Natural killer cell (primary cell): ENCODE measurements around the gene WIZ. TPM values are rescaled to one million over a fixed set of nuclear protein-coding genes. Genes with fewer than 3 reads are reported as not detected.
A peak's percentile ranks its signal among the peaks of the same experiment; 100 is the strongest.

Experiments
- ATAC-seq, 3 donors: fragments of 150-1000 bp in 2 of 3; fragments of 200-7000 bp in 1 of 3; cut with Tn5 transposase; 1 replicate in 1 of 3; 2 replicates in 2 of 3; pipeline ENCODE4 v1.10.0; 2021; ENCODE audit warnings: mild to moderate bottlenecking in 2 of 3, moderate library complexity in 2 of 3
- DNase-seq, 2 donors: peaks; one replicate each; pipeline versions ENCODE4 v3.0.0 to v3.0.0-alpha.2; 2013 to 2021; ENCODE audit warnings: mixed read lengths in 1 of 2
- H3K27ac ChIP-seq: one replicate; pipeline ENCODE4 v1.5.1; 2013; ENCODE audit warnings: mild to moderate bottlenecking, low read length
- H3K27me3 ChIP-seq: one replicate; pipeline ENCODE4 v1.6.1; 2013; ENCODE audit warnings: low read length; ENCODE audit not compliant: control insufficient read depth, insufficient read depth
- H3K36me3 ChIP-seq: one replicate; pipeline ENCODE4 v1.6.1; 2013; ENCODE audit warnings: low read length; ENCODE audit not compliant: control insufficient read depth, insufficient read depth
- H3K4me1 ChIP-seq: one replicate; pipeline ENCODE4 v1.6.1; 2013; ENCODE audit warnings: low read length; ENCODE audit not compliant: control insufficient read depth, insufficient read depth
- H3K4me3 ChIP-seq: one replicate; pipeline ENCODE4 v1.5.1; 2013; ENCODE audit warnings: low read length
- H3K9me3 ChIP-seq: one replicate; pipeline ENCODE4 v1.6.1; 2013; ENCODE audit warnings: low read length; ENCODE audit not compliant: control insufficient read depth, insufficient read depth
- H3K27ac Mint-ChIP-seq, 2 donors: one replicate each; pipeline ENCODE4 v1.8.0; 2022; ENCODE audit warnings: mild to moderate bottlenecking in 2 of 2, mixed read lengths in 2 of 2, moderate library complexity in 1 of 2
- H3K27me3 Mint-ChIP-seq, 2 donors: one replicate each; pipeline ENCODE4 v1.8.0; 2022; ENCODE audit warnings: low read depth in 2 of 2, mixed read lengths in 2 of 2
- H3K36me3 Mint-ChIP-seq: one replicate; pipeline ENCODE4 v1.8.0; 2022; ENCODE audit warnings: mixed read lengths
- H3K4me1 Mint-ChIP-seq, 2 donors: one replicate each; pipeline ENCODE4 v1.8.0; 2022; ENCODE audit warnings: mixed read lengths in 2 of 2
- H3K4me3 Mint-ChIP-seq: one replicate; pipeline ENCODE4 v1.8.0; 2022; ENCODE audit warnings: mild to moderate bottlenecking, moderate library complexity, mixed read lengths
- H3K9me3 Mint-ChIP-seq, 2 donors: one replicate each; pipeline ENCODE4 v1.8.0; 2022; ENCODE audit warnings: mixed read lengths in 2 of 2
- WGBS: methylation state at CpG from one replicate; pipeline ENCODE4 v1.1.7; 2013; ENCODE audit warnings: missing lambda C conversion rate; ENCODE audit not compliant: insufficient coverage; 5-methylcytosine and 5-hydroxymethylcytosine counted together
- intact Hi-C: fragments of 100-400 bp; cut with micrococcal nuclease; formaldehyde crosslinking; loops from one replicate; pipeline ENCODE4 v1.14.2; 2022
- total RNA-seq, 4 donors: library from RNA; stranded (reverse); fragments of 120-200 nt in 1 of 4; gene quantifications; one replicate each; pipeline versions ENCODE4 v1.2.3 to v1.2.4, GENCODE V29; 2013 to 2022
- TF ChIP-seq, protein P1 (sequence below): fragments of 200-600 bp; IDR thresholded peaks from one replicate; pipeline ENCODE4 v1.8.0; 2022; ENCODE audit warnings: antibody characterized with exemption

The WIZ gene
- total RNA-seq, 3 donors from 2014 or later (not counting 1 experiment from before 2014, with no cell fraction given): 24.3 to 29.3 (median 24.4) TPM

DNA sequence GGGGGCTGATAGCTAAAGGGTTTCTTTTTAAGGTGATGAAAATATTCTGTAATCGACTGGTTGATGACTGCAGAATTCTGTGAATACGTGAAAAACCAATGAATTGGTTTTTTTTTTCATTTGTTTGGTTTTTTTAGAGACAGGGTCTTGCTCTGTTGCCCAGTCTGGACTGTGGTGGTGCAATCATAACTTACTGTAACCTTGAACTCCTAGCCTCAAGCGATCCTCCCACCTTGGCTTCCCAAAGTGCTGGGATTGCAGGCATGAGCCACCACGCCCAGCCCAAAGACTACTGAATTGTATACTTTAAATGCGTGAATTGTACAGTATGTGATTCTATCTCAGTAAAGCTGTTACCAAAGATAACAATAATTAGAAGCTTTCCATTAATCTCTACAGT, 55.3 kb downstream of the WIZ start:
- ATAC-seq: no peak
- no peaks in the 10 kb centered on the region for H3K9me3 ChIP-seq
- WGBS: 91% methylated on average over 4 of the region's 5 CpGs
- H3K27ac ChIP-seq: no peak overlapping the region
- Mint-ChIP-seq H3K36me3 (peaks cover 15% of the 10 kb centered on the region), H3K27me3 (no peaks in the 10 kb centered on the region), H3K4me3 (no peak overlapping the region), H3K27ac (no peak overlapping the region), H3K9me3 (no peaks in the 10 kb centered on the region), H3K4me1 (peaks cover 14 to 27% of the 10 kb centered on the region in 2 donors)
- intact Hi-C loops: no loop called here
- no peaks in the 10 kb centered on the region for H3K4me1 ChIP-seq
- no peaks in the 10 kb centered on the region for H3K27me3 ChIP-seq
- TF ChIP-seq, protein P1, sequence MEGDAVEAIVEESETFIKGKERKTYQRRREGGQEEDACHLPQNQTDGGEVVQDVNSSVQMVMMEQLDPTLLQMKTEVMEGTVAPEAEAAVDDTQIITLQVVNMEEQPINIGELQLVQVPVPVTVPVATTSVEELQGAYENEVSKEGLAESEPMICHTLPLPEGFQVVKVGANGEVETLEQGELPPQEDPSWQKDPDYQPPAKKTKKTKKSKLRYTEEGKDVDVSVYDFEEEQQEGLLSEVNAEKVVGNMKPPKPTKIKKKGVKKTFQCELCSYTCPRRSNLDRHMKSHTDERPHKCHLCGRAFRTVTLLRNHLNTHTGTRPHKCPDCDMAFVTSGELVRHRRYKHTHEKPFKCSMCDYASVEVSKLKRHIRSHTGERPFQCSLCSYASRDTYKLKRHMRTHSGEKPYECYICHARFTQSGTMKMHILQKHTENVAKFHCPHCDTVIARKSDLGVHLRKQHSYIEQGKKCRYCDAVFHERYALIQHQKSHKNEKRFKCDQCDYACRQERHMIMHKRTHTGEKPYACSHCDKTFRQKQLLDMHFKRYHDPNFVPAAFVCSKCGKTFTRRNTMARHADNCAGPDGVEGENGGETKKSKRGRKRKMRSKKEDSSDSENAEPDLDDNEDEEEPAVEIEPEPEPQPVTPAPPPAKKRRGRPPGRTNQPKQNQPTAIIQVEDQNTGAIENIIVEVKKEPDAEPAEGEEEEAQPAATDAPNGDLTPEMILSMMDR: no peak
- no peak for DNase-seq
- H3K36me3 ChIP-seq: peaks cover 45% of the 10 kb centered on the region
- no peak overlapping the region for H3K4me3 ChIP-seq

DNA sequence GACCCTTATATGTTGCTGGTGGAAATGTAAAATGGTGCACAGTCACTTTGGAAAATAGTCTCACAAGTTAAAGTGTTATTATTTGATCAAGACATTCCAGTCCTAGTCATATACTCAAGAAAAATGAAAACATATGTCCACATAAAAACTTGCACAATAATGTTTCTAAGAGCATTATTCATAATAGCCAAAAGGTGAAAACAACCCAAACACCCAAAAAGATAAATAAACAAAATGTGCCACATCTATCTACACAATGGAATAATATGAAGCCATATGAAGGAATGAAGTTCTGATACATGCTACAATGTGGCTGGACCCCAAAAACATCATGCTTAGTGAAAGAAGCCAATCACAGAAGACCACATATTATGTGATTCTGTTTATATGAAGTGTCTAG, 55.8 kb downstream of the WIZ start:
- no peaks in the 10 kb centered on the region for H3K9me3 Mint-ChIP-seq
- H3K4me3 Mint-ChIP-seq: no peak overlapping the region
- H3K27me3 ChIP-seq: no peaks in the 10 kb centered on the region
- H3K27ac Mint-ChIP-seq: no peak overlapping the region
- H3K4me1 Mint-ChIP-seq: peaks cover 14 to 31% of the 10 kb centered on the region in 2 donors
- intact Hi-C loops: no loop called here
- TF ChIP-seq, protein P1: no peak
- no peak overlapping the region for H3K4me3 ChIP-seq
- no peaks in the 10 kb centered on the region for H3K27me3 Mint-ChIP-seq
- no peaks in the 10 kb centered on the region for H3K4me1 ChIP-seq
- H3K27ac ChIP-seq: no peak overlapping the region
- H3K36me3 ChIP-seq: peaks cover 41% of the 10 kb centered on the region
- H3K9me3 ChIP-seq: no peaks in the 10 kb centered on the region
- no peak for ATAC-seq
- no peak for DNase-seq
- H3K36me3 Mint-ChIP-seq: peaks cover 15% of the 10 kb centered on the region

DNA sequence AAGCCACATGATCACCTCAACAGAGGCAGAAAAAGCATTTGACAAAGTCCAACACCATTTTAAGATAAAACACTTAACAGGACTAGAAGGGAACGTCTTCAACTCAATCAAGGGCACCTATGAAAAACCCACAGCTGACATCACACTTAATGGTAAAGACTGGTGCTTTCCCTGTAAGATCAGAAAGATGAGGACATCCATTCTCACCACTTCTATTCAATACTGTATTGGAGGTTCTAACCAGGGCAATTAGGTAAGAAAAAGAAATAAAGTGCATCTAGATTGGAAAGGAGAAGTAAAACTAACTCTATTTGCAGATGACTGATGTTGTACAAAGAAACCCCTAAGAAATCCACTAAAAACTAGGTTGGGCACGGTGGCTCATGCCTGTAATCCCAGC, 58.9 kb downstream of the WIZ start:
- peak overlapping the region in 1 of 2 donors; percentile 51 for H3K27ac Mint-ChIP-seq
- intact Hi-C loops: no loop called here
- no peak overlapping the region for H3K4me3 ChIP-seq
- no peaks in the 10 kb centered on the region for H3K4me1 ChIP-seq
- peaks cover 24% of the 10 kb centered on the region for H3K36me3 ChIP-seq
- H3K27me3 ChIP-seq: no peaks in the 10 kb centered on the region
- no peaks in the 10 kb centered on the region for H3K9me3 ChIP-seq
- no peak overlapping the region for H3K27ac ChIP-seq
- ATAC-seq (no peak), DNase-seq (no peak)
- 84% methylated on average over 1 of the region's 2 CpGs for WGBS
- H3K9me3 Mint-ChIP-seq: no peaks in the 10 kb centered on the region
- H3K4me1 Mint-ChIP-seq: peaks cover 8 to 11% of the 10 kb centered on the region in 2 donors
- no peaks in the 10 kb centered on the region for H3K36me3 Mint-ChIP-seq
- TF ChIP-seq, protein P1: no peak
- no peak overlapping the region for H3K4me3 Mint-ChIP-seq
- H3K27me3 Mint-ChIP-seq: no peaks in the 10 kb centered on the region

DNA sequence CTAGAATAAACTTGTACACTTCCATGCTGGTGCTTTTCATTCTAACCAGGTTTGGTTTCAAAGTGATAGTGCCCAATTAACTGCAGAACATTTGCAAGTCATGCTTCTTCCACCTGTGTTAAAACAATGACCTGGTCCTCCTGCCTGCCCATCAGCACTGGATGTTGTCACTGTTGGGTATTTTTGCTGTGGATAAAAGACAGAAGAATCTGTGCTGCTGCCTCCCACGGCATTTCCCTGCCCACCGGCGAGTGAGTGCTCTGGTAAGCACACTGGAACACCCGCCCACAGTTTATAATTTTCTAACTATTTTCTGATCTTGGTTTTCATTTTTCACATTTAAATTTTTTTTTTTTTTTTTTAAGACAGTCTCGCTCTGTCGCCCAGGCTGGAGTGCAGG, 67.9 kb downstream of the WIZ start:
- TF ChIP-seq, protein P1: no peak
- peaks cover 20 to 28% of the 10 kb centered on the region in 2 donors for H3K4me1 Mint-ChIP-seq
- H3K36me3 Mint-ChIP-seq: no peaks in the 10 kb centered on the region
- Histone ChIP-seq H3K36me3 (peaks cover 5% of the 10 kb centered on the region), H3K9me3 (no peaks in the 10 kb centered on the region), H3K4me1 (peaks cover 24% of the 10 kb centered on the region), H3K27ac (no peak overlapping the region), H3K27me3 (no peaks in the 10 kb centered on the region), H3K4me3 (no peak overlapping the region)
- no peaks in the 10 kb centered on the region for H3K27me3 Mint-ChIP-seq
- ATAC-seq: no peak
- no peak for DNase-seq
- no peaks in the 10 kb centered on the region for H3K9me3 Mint-ChIP-seq
- 93% methylated on average over 4 of the region's 6 CpGs for WGBS
- H3K4me3 Mint-ChIP-seq: peak overlapping the region; percentile 51
- intact Hi-C loops: no loop called here
- H3K27ac Mint-ChIP-seq: peak overlapping the region; percentile 92 to 93
